K562 (cell line): Measurements from ENCODE around the gene PPP1R14C. TPM values are rescaled to one million over a fixed set of nuclear protein-coding genes. Genes with fewer than 3 reads are reported as not detected.

Source experiments
- ATAC-seq: fragments of 200-7000 bp; cut with Tn5 transposase; 3 replicates; pipeline ENCODE4 v1.9.1; 2020; ENCODE audit warnings: moderate library complexity
- BruUV-seq: library from RNA; stranded (reverse); fragments of 400-500 nt; replicated peaks from 2 replicates; lab custom pipeline; 2021; lab: Mats Ljungman, UMichigan
- CTCF ChIA-PET: fragments of 300-600 bp; formaldehyde crosslinking; extraction: SDS; loops from one replicate; lab custom pipeline; 2021; ENCODE audit warnings: low intra/inter-chr PET ratio; lab: Yijun Ruan, JAX
- POLR2A ChIA-PET: fragments of 300-600, 350-650 bp; sonication (Branson Sonifier 250); formaldehyde crosslinking; extraction: SDS; loops from one replicate; lab custom pipeline; 2021; ENCODE audit warnings: antibody characterized with exemption, inconsistent platforms; lab: Yijun Ruan, JAX
- DNase-seq, 4 experiments: peaks; one replicate each; pipeline versions ENCODE4 v3.0.0 to v3.0.0-alpha.2; 2011 to 2018; ENCODE audit warnings: low spot score in 3 of 4, mixed read lengths in 3 of 4; ENCODE audit errors: extremely low read depth in 1 of 4
- FAIRE-seq: peaks from 2 replicates; lab custom pipeline; 2011; peaks lifted over from hg19 to GRCh38; lab: Jason Lieb, UNC
- H2AFZ ChIP-seq: 2 replicates; pipeline ENCODE4 v1.6.0; 2011; ENCODE audit warnings: low read depth, low read length, control low read depth, inconsistent platforms
- H3K27ac ChIP-seq: fragments of 200-600 bp; 3 replicates; pipeline ENCODE4 v1.8.0; 2011; ENCODE audit warnings: low read depth, mild to moderate bottlenecking, control low read depth, inconsistent platforms, low read length, moderate library complexity, mixed read lengths; ENCODE audit errors: extremely low read depth
- H3K27me3 ChIP-seq, 2 experiments: fragments of 300-600 bp in 1 of 2; 2 replicates in 1 of 2; 3 replicates in 1 of 2; pipeline versions ENCODE4 v1.6.0 to v1.8.0; 2011; ENCODE audit warnings: inconsistent platforms in 2 of 2, low read length in 2 of 2, mild to moderate bottlenecking in 1 of 2, mixed read lengths in 1 of 2, moderate library complexity in 1 of 2; ENCODE audit not compliant: control insufficient read depth in 2 of 2, insufficient read depth in 2 of 2
- H3K36me3 ChIP-seq: fragments of 300-600 bp; 3 replicates; pipeline ENCODE4 v1.8.0; 2011; ENCODE audit warnings: mild to moderate bottlenecking, low read length, inconsistent platforms; ENCODE audit not compliant: control insufficient read depth, insufficient read depth
- H3K4me1 ChIP-seq, 2 experiments: fragments of 200-600 bp in 1 of 2; replicated peaks in 1 of 2; 2 replicates in 1 of 2; 3 replicates in 1 of 2; pipeline versions ENCODE4 v1.5.1 to v1.8.0; 2011; ENCODE audit warnings: inconsistent platforms in 2 of 2, low read length in 2 of 2, mild to moderate bottlenecking in 1 of 2, mixed read lengths in 1 of 2, moderate library complexity in 1 of 2; ENCODE audit not compliant: control insufficient read depth in 2 of 2, insufficient read depth in 2 of 2
- H3K4me2 ChIP-seq: 2 replicates; pipeline ENCODE4 v1.6.1; 2011; ENCODE audit warnings: low read length, control low read depth, inconsistent platforms, mixed read lengths; ENCODE audit not compliant: insufficient read depth
- H3K4me3 ChIP-seq: fragments of 200-600 bp; sonication (generic), shearing (Covaris generic); 2 replicates; pipeline ENCODE4 v1.5.1; 2016; ENCODE audit warnings: control low read depth, inconsistent platforms
- H3K79me2 ChIP-seq: fragments of 200-600 bp; 3 replicates; pipeline ENCODE4 v1.8.0; 2011; ENCODE audit warnings: low read length, inconsistent platforms; ENCODE audit not compliant: control insufficient read depth, insufficient read depth
- H3K9ac ChIP-seq, 2 experiments: 2 replicates each; pipeline versions ENCODE4 v1.6.0 to v1.6.1; 2011; ENCODE audit warnings: low read depth in 2 of 2, low read length in 2 of 2, control low read depth in 1 of 2, inconsistent platforms in 1 of 2, mild to moderate bottlenecking in 1 of 2, mixed read lengths in 1 of 2; ENCODE audit not compliant: insufficient read depth in 1 of 2
- H3K9me1 ChIP-seq: one replicate; pipeline ENCODE4 v1.6.0; 2011; ENCODE audit warnings: inconsistent platforms, mild to moderate bottlenecking, low read length, moderate library complexity; ENCODE audit not compliant: control insufficient read depth, insufficient read depth
- H3K9me3 ChIP-seq: replicated peaks from 2 replicates; pipeline ENCODE4 v1.5.1; 2011; ENCODE audit warnings: low read depth, low read length, inconsistent platforms; ENCODE audit not compliant: control insufficient read depth, insufficient read depth
- H4K20me1 ChIP-seq: replicated peaks from 2 replicates; pipeline ENCODE4 v1.6.1; 2011; ENCODE audit warnings: low read length, inconsistent platforms, mixed read lengths; ENCODE audit not compliant: control insufficient read depth, insufficient read depth
- BRD4 ChIP-seq: fragments of 200-600 bp; sonication (generic); IDR thresholded peaks from 2 replicates; pipeline ENCODE4 v1.6.1; 2017; ENCODE audit warnings: inconsistent platforms
- BRD9 ChIP-seq: fragments of 450-650 bp; IDR thresholded peaks from 2 replicates; pipeline ENCODE4 v1.6.1; 2018; ENCODE audit warnings: low read depth; ENCODE audit not compliant: partially characterized antibody
- NRF1 ChIP-seq, 2 experiments: fragments of 450-650 bp; IDR thresholded peaks in 1 of 2; conservative IDR thresholded peaks in 1 of 2; 2 replicates each; pipeline ENCODE4 v1.6.1; 2014; ENCODE audit warnings: mild to moderate bottlenecking in 2 of 2
- NUFIP1 ChIP-seq: fragments of 450-650 bp; IDR thresholded peaks from 2 replicates; pipeline ENCODE4 v1.6.1; 2018; ENCODE audit not compliant: partially characterized antibody
- TAL1 ChIP-seq: fragments of 450-650 bp; IDR thresholded peaks from 2 replicates; pipeline ENCODE4 v1.6.1; 2016; ENCODE audit warnings: mild to moderate bottlenecking
- XRCC4 ChIP-seq: IDR thresholded peaks from one replicate; pipeline ENCODE4 v1.6.1; 2011; ENCODE audit not compliant: insufficient read depth, insufficient read length; ENCODE audit errors: extremely low read depth
- ZNF311 ChIP-seq: fragments of 250-450 bp; sonication (Bioruptor Pico); IDR thresholded peaks from 2 replicates; pipeline ENCODE4 v1.4.0; 2020; ENCODE audit warnings: mild to moderate bottlenecking, moderate library complexity
- ZNF324 ChIP-seq: fragments of 250-450 bp; sonication (Bioruptor Pico); IDR thresholded peaks from 2 replicates; pipeline ENCODE4 v1.4.0; 2020; ENCODE audit warnings: mild to moderate bottlenecking
- WGBS: fragments of 100-300 bp; shearing (Covaris generic); methylation state at CpG from one replicate; pipeline ENCODE4 v1.1.6; 2016; ENCODE audit warnings: low coverage, mixed read lengths; ENCODE audit not compliant: insufficient coverage; ENCODE audit errors: missing lambda C conversion rate; 5-methylcytosine and 5-hydroxymethylcytosine counted together
- in situ Hi-C: fragments of 300-500 bp; cut with MboI; formaldehyde crosslinking; loops from 4 replicates; pipeline ENCODE4 v1.15.0; 2018; ENCODE audit warnings: inconsistent platforms, mixed read lengths
- intact Hi-C: fragments of 100-400 bp; cut with micrococcal nuclease; formaldehyde crosslinking; loops from 2 replicates; pipeline ENCODE4 v1.14.2; 2022
- polyA plus RNA-seq, 8 experiments: library from polyadenylated mRNA; depleted of rRNA in 4 of 8; stranded (reverse) in 5 of 8; unstranded in 3 of 8; fragments of >200 nt; fragmentation: Nextera tagmentation in 2 of 8; fragmentation: Illumina TruSeq in 1 of 8; extraction: Ambion mirVana in 2 of 8; extraction: Trizol in 1 of 8; gene quantifications; 2 replicates each; pipeline versions ENCODE4 v1.2.1 to v1.2.3, GENCODE V29; 2011 to 2014; ENCODE audit warnings: inconsistent platforms in 1 of 8, missing spikeins in 1 of 8
- total RNA-seq, 7 experiments: library from RNA; depleted of rRNA in 6 of 7; stranded (reverse); fragments of >200 nt in 6 of 7; fragmentation: Illumina TruSeq in 2 of 7; extraction: Trizol in 2 of 7; gene quantifications; 2 replicates each; pipeline versions ENCODE4 v1.2.1 to v1.2.3, GENCODE V29; 2011 to 2021; ENCODE audit warnings: low replicate concordance in 1 of 7
- TF ChIP-seq, protein P1 (sequence below): fragments of 250-450 bp; sonication (Bioruptor Pico); IDR thresholded peaks from 2 replicates; pipeline ENCODE4 v1.8.0; 2022; ENCODE audit warnings: moderate library complexity, mild to moderate bottlenecking, inconsistent platforms
- TF ChIP-seq, protein P2 (sequence below): fragments of 450-650 bp; IDR thresholded peaks from 2 replicates; pipeline ENCODE4 v1.6.1; 2016; ENCODE audit warnings: low read depth

Gene PPP1R14C
- total and polyA plus RNA-seq, 9 of the 15 experiments (the other 6 are each of a cell fraction or from before 2014, with no cell fraction given): 4.5 to 16.6 (median 11.9) TPM

DNA sequence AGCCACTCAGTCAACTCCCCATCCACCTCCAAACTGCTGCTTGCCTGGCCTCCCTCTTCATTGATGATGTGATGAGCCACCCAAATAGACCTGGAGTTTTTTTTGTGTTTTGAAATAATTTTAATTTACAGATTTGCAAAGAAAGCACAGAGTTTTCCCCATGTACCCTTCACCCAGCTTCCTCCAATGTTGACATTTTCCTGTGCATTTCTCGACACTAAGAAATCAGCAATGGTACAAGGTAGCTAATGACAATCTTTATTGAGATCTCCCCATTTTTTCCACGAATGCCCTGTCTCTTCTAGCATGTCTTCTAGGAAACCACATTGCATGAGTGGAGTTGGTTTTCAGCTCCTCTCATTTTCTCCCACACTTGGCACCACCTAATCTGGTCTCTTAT, 30.1 kb downstream of the PPP1R14C start:
- ChIA-PET CTCF (no interaction called here), POLR2A (interaction anchor here (0.6 to 3.0 kb wide), 3 partner anchors 8 to 41 kb away, joined by 3 to 15 read pairs (median 3); no protein-coding TSS in a partner anchor)
- Histone ChIP-seq H3K4me2 (no peak overlapping the region), H3K9me1 (no peaks in the 10 kb centered on the region), H4K20me1 (no peaks in the 10 kb centered on the region), H3K4me1 (peaks cover 9 to 15% of the 10 kb centered on the region in 2 experiments; a peak in 4 of 5 replicates), H3K27me3 (no peaks in the 10 kb centered on the region), H3K9me3 (no peaks in the 10 kb centered on the region), H2AFZ (no peak overlapping the region), H3K9ac (no peak overlapping the region), H3K79me2 (peaks cover 11% of the 10 kb centered on the region; the same call in 2 of the 3 replicates), H3K27ac (no peak overlapping the region), H3K4me3 (no peak overlapping the region), H3K36me3 (no peaks in the 10 kb centered on the region; the same call in 2 of the 3 replicates)
- DNase-seq (no peak), FAIRE-seq (no peak), ATAC-seq (no peak)
- no TSS peak for BruUV-seq
- TF ChIP-seq ZNF324 (CRISPR knock-in tag) (no peak), TAL1 (no peak), NRF1 (conservative IDR thresholded peaks at IDR 0.05 in 1 of 2, IDR thresholded peaks at IDR 0.05 in 1 of 2) (no peak), XRCC4 (no peak), ZNF311 (CRISPR knock-in tag) (no peak), NUFIP1 (no peak), BRD9 (no peak), BRD4 (no peak)
- TF ChIP-seq, protein P1, sequence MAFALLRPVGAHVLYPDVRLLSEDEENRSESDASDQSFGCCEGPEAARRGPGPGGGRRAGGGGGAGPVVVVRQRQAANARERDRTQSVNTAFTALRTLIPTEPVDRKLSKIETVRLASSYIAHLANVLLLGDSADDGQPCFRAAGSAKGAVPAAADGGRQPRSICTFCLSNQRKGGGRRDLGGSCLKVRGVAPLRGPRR (CRISPR knock-in tag): no peak
- TF ChIP-seq, protein P2, sequence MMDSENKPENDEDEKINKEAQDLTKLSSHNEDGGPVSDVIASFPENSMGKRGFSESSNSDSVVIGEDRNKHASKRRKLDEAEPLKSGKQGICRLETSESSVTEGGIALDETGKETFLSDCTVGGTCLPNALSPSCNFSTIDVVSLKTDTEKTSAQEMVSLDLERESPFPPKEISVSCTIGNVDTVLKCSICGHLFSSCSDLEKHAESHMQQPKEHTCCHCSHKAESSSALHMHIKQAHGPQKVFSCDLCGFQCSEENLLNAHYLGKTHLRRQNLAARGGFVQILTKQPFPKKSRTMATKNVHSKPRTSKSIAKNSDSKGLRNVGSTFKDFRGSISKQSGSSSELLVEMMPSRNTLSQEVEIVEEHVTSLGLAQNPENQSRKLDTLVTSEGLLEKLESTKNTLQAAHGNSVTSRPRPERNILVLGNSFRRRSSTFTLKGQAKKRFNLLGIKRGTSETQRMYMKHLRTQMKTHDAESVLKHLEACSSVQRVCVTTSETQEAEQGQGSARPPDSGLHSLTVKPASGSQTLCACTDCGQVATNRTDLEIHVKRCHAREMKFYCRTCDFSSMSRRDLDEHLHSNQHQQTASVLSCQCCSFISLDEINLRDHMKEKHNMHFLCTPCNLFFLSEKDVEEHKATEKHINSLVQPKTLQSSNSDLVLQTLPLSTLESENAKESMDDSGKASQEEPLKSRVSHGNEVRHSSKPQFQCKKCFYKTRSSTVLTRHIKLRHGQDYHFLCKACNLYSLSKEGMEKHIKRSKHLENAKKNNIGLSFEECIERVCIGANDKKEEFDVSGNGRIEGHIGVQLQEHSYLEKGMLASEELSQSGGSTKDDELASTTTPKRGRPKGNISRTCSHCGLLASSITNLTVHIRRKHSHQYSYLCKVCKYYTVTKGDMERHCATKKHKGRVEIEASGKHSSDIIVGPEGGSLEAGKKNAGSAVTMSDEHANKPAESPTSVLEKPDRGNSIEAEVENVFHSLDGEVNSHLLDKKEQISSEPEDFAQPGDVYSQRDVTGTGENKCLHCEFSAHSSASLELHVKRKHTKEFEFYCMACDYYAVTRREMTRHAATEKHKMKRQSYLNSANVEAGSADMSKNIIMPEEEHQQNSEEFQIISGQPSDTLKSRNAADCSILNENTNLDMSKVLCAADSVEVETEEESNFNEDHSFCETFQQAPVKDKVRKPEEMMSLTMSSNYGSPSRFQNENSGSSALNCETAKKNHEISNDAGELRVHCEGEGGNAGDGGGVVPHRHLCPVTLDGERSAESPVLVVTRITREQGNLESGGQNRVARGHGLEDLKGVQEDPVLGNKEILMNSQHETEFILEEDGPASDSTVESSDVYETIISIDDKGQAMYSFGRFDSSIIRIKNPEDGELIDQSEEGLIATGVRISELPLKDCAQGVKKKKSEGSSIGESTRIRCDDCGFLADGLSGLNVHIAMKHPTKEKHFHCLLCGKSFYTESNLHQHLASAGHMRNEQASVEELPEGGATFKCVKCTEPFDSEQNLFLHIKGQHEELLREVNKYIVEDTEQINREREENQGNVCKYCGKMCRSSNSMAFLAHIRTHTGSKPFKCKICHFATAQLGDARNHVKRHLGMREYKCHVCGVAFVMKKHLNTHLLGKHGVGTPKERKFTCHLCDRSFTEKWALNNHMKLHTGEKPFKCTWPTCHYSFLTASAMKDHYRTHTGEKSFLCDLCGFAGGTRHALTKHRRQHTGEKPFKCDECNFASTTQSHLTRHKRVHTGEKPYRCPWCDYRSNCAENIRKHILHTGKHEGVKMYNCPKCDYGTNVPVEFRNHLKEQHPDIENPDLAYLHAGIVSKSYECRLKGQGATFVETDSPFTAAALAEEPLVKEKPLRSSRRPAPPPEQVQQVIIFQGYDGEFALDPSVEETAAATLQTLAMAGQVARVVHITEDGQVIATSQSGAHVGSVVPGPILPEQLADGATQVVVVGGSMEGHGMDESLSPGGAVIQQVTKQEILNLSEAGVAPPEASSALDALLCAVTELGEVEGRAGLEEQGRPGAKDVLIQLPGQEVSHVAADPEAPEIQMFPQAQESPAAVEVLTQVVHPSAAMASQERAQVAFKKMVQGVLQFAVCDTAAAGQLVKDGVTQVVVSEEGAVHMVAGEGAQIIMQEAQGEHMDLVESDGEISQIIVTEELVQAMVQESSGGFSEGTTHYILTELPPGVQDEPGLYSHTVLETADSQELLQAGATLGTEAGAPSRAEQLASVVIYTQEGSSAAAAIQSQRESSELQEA: no peak
- intact Hi-C loops: no loop called here
- 34% methylated on average over 2 of the region's 2 CpGs for WGBS
- in situ Hi-C loops: no loop called here
